GM12878 (cell line): Measurements from ENCODE around the gene ALG12. TPM values are rescaled to one million over a fixed set of nuclear protein-coding genes. Genes with fewer than 3 reads are reported as not detected.

ENCODE experiments used
- BHLHE40 ChIP-seq, 2 experiments: fragments of 450-650 bp in 1 of 2; IDR thresholded peaks; 2 replicates each; pipeline ENCODE4 v1.6.1; 2011 to 2017; ENCODE audit warnings: low read depth in 2 of 2, borderline replicate concordance in 1 of 2, improper control_type of control experiment in 1 of 2, low read length in 1 of 2, mild to moderate bottlenecking in 1 of 2
- E4F1 ChIP-seq: fragments of 450-650 bp; IDR thresholded peaks from 2 replicates; pipeline ENCODE4 v1.6.1; 2018; ENCODE audit warnings: borderline replicate concordance, mild to moderate bottlenecking; ENCODE audit not compliant: partially characterized antibody
- IKZF1 ChIP-seq: fragments of 450-650 bp; conservative IDR thresholded peaks from 2 replicates; pipeline ENCODE4 v1.6.1; 2017; ENCODE audit warnings: antibody characterized with exemption, mild to moderate bottlenecking
- IKZF2 ChIP-seq, 2 experiments: fragments of 450-650 bp; IDR thresholded peaks; 2 replicates each; pipeline ENCODE4 v1.6.1; 2017; ENCODE audit warnings: mild to moderate bottlenecking in 2 of 2, moderate library complexity in 2 of 2
- IRF3 ChIP-seq: fragments of 450-650 bp; IDR thresholded peaks from 2 replicates; pipeline ENCODE4 v1.6.1; 2014; ENCODE audit warnings: mild to moderate bottlenecking
- MEF2A ChIP-seq: IDR thresholded peaks from 2 replicates; pipeline ENCODE4 v1.6.1; 2011; ENCODE audit warnings: low read depth, mild to moderate bottlenecking, low read length, moderate library complexity; ENCODE audit not compliant: insufficient read depth
- NFYB ChIP-seq: IDR thresholded peaks from 2 replicates; pipeline ENCODE4 v1.6.1; 2011; ENCODE audit warnings: low read depth, mild to moderate bottlenecking, low read length, improper control_type of control experiment, moderate library complexity; ENCODE audit not compliant: insufficient read depth
- PML ChIP-seq: IDR thresholded peaks from 2 replicates; pipeline ENCODE4 v1.6.1; 2012; ENCODE audit warnings: low read length, inconsistent platforms
- POLR2AphosphoS5 ChIP-seq: IDR thresholded peaks from 2 replicates; pipeline ENCODE4 v1.6.1; 2011; ENCODE audit warnings: mild to moderate bottlenecking, low read length, inconsistent platforms
- RUNX3 ChIP-seq: IDR thresholded peaks from 2 replicates; pipeline ENCODE4 v1.6.1; 2012; ENCODE audit warnings: low read length, inconsistent platforms
- SMAD1 ChIP-seq: fragments of 450-650 bp; IDR thresholded peaks from 2 replicates; pipeline ENCODE4 v1.6.1; 2018; ENCODE audit warnings: mild to moderate bottlenecking, low read depth; ENCODE audit not compliant: partially characterized antibody
- SUZ12 ChIP-seq: fragments of 200-600 bp; sonication (generic); IDR thresholded peaks from one replicate; pipeline ENCODE4 v1.6.1; 2018; ENCODE audit warnings: antibody characterized with exemption, mild to moderate bottlenecking; ENCODE audit not compliant: unreplicated experiment
- TAF1 ChIP-seq: IDR thresholded peaks from 2 replicates; pipeline ENCODE4 v1.6.1; 2011; ENCODE audit warnings: mild to moderate bottlenecking, low read depth, low read length, borderline replicate concordance
- TCF12 ChIP-seq: IDR thresholded peaks from 2 replicates; pipeline ENCODE4 v1.6.1; 2011; ENCODE audit warnings: low read depth, mild to moderate bottlenecking, low read length
- YY1 ChIP-seq: IDR thresholded peaks from 2 replicates; pipeline ENCODE4 v1.6.1; 2011; ENCODE audit warnings: low read depth, mild to moderate bottlenecking, low read length
- ZBTB40 ChIP-seq: fragments of 450-650 bp; IDR thresholded peaks from 2 replicates; pipeline ENCODE4 v1.6.1; 2016; ENCODE audit warnings: mild to moderate bottlenecking, moderate library complexity, borderline replicate concordance
- ZNF687 ChIP-seq: fragments of 450-650 bp; IDR thresholded peaks from 2 replicates; pipeline ENCODE4 v1.6.1; 2017; ENCODE audit warnings: mild to moderate bottlenecking, moderate library complexity
- polyA plus RNA-seq, 11 experiments: library from polyadenylated mRNA; depleted of rRNA in 4 of 11; unstranded in 6 of 11; stranded (reverse) in 5 of 11; fragments of >200 nt; fragmentation: Nextera tagmentation in 4 of 11; fragmentation: Illumina TruSeq in 1 of 11; extraction: Ambion mirVana in 4 of 11; extraction: Trizol in 1 of 11; gene quantifications; 1 replicate in 1 of 11; 2 replicates in 10 of 11; pipeline versions ENCODE4 v1.2.1 to v1.2.3, GENCODE V29; 2011 to 2016; ENCODE audit warnings: inconsistent platforms in 2 of 11, missing spikeins in 2 of 11, low read depth in 1 of 11
- total RNA-seq, 4 experiments: library from RNA; depleted of rRNA in 3 of 4; stranded (reverse); fragments of >200 nt in 3 of 4; fragmentation: Illumina TruSeq in 1 of 4; extraction: Trizol in 1 of 4; gene quantifications; 2 replicates each; pipeline versions ENCODE4 v1.2.1 to v1.2.3, GENCODE V29; 2013 to 2021

Gene ALG12
- total and polyA plus RNA-seq, 10 of the 15 experiments (the other 5 are each of a cell fraction or from before 2014, with no cell fraction given) = 0.22 to 23.4 (median 6.6) TPM

GRCh38 chr22:49880281-49880680 is 38.0 kb downstream of the ALG12 start (continued):
- no peak for TF ChIP-seq ZBTB40
- 0 out of 2 replicates have a peak, but pooled peaks have one; percentile 32 for TF ChIP-seq MEF2A
- TF ChIP-seq PML = no peak
- TF ChIP-seq SMAD1 = no peak
- no peak for TF ChIP-seq NFYB
- TF ChIP-seq IKZF2 (IDR thresholded peaks at IDR 0.05) = peak in 1 of 2 experiments; percentile 21; a peak in 2 of 4 replicates
- TF ChIP-seq TAF1 = 0 out of 2 replicates have a peak, but pooled peaks have one; percentile 51
- TF ChIP-seq E4F1 = no peak
- no peak for TF ChIP-seq SUZ12
- TF ChIP-seq IRF3 = no peak
- TF ChIP-seq RUNX3 = peak; percentile 62
- peak; percentile 90 for TF ChIP-seq ZNF687
- TF ChIP-seq YY1 = 0 out of 2 replicates have a peak, but pooled peaks have one; percentile 29
- 0 out of 2 replicates have a peak, but pooled peaks have one; percentile 46 for TF ChIP-seq TCF12
- peak; percentile 45; the same call in 1 of the 2 replicates for TF ChIP-seq POLR2AphosphoS5
- TF ChIP-seq BHLHE40 (IDR thresholded peaks at IDR 0.05; ENCODE audit: borderline replicate concordance in 1 of 2, low read depth in 2 of 2, low read length in 1 of 2) = peak; percentile 27 to 41; a peak in 1 of 4 replicates
- peak; percentile 54 for TF ChIP-seq IKZF1
